HUES64 (cell line): ENCODE data around the gene SCFD2.

Experiments used
- H3K27ac ChIP-seq: 2 replicates; pipeline ENCODE4 v1.7.0; 2013; ENCODE audit warnings: low read depth, low read length, inconsistent platforms
- H3K27me3 ChIP-seq: 2 replicates; pipeline ENCODE4 v1.6.1; 2013; ENCODE audit warnings: mild to moderate bottlenecking, low read length; ENCODE audit not compliant: insufficient read depth
- H3K36me3 ChIP-seq: 2 replicates; pipeline ENCODE4 v1.6.1; 2013; ENCODE audit warnings: mild to moderate bottlenecking, low read length; ENCODE audit not compliant: insufficient read depth
- H3K4me1 ChIP-seq: 2 replicates; pipeline ENCODE4 v1.6.1; 2013; ENCODE audit warnings: mild to moderate bottlenecking, low read length, moderate library complexity; ENCODE audit not compliant: insufficient read depth
- H3K4me3 ChIP-seq: 2 replicates; pipeline ENCODE4 v1.5.1; 2013; ENCODE audit warnings: mild to moderate bottlenecking, low read length, moderate library complexity
- H3K9ac ChIP-seq: 2 replicates; pipeline ENCODE4 v1.6.1; 2013; ENCODE audit warnings: mild to moderate bottlenecking, low read depth, low read length
- H3K9me3 ChIP-seq: 2 replicates; pipeline ENCODE4 v1.6.1; 2013; ENCODE audit warnings: low read depth, low read length; ENCODE audit not compliant: insufficient read depth
- WGBS: fragments of 150-250, 120-280 bp; methylation state at CpG from one replicate; pipeline ENCODE4 v1.1.7; 2013; ENCODE audit warnings: missing lambda C conversion rate; 5-methylcytosine and 5-hydroxymethylcytosine counted together

The SCFD2 gene

GRCh38 chr4:52979821-52980590 lies 385.9 kb downstream of the SCFD2 start:
- H3K27ac ChIP-seq, result no peak overlapping the region
- no peaks in the 10 kb centered on the region for H3K9me3 ChIP-seq
- no peak overlapping the region for H3K4me3 ChIP-seq
- peaks cover 5% of the 10 kb centered on the region; the same call in 1 of the 2 replicates for H3K4me1 ChIP-seq
- no peak overlapping the region for H3K9ac ChIP-seq
- 92% methylated on average over 3 of the region's 3 CpGs for WGBS
- H3K36me3 ChIP-seq, result no peaks in the 10 kb centered on the region
- no peaks in the 10 kb centered on the region for H3K27me3 ChIP-seq

- H3K27ac ChIP-seq, result no peak overlapping the region
- H3K36me3 ChIP-seq, result no peaks in the 10 kb centered on the region
- no peak overlapping the region for H3K9ac ChIP-seq
- WGBS, result 83% methylated on average over 1 of the region's 1 CpG
- peaks cover 5% of the 10 kb centered on the region; the same call in 1 of the 2 replicates for H3K4me1 ChIP-seq
- H3K4me3 ChIP-seq, result no peak overlapping the region
- no peaks in the 10 kb centered on the region for H3K27me3 ChIP-seq
- no peaks in the 10 kb centered on the region for H3K9me3 ChIP-seq
These were observed 386.8 kb downstream of the SCFD2 start for GRCh38 chr4:52979020-52979419.

DNA sequence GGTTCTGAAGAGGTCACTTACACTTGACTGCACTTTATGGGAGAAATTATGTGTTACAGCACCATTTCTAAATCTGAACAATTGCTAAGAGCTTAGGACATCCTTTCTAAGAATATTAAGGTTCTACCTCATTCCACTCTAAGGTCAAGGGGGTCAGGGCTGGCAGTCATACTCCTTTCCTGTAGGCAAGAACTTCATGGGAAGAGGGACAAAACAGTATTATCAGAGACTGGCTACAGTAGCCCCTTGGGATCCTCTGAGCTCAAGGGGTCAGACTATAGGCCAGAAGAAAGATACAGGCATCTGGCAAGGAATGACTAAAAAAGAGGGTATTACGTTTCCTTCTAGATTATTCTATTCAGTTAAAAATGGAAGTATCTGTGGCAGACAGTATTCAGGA lies 388.6 kb downstream of the SCFD2 start:
- Histone ChIP-seq H3K4me3 (no peak overlapping the region), H3K36me3 (no peaks in the 10 kb centered on the region), H3K4me1 (peaks cover 5% of the 10 kb centered on the region; the same call in 1 of the 2 replicates), H3K9me3 (no peaks in the 10 kb centered on the region), H3K27me3 (no peaks in the 10 kb centered on the region), H3K27ac (no peak overlapping the region), H3K9ac (no peak overlapping the region)
- WGBS, result 89% methylated on average over 1 of the region's 1 CpG

GRCh38 chr4:52976523-52977230 lies 389.2 kb downstream of the SCFD2 start:
- no peak overlapping the region for H3K27ac ChIP-seq
- WGBS, result 95% methylated on average over 4 of the region's 4 CpGs
- no peak overlapping the region for H3K9ac ChIP-seq
- H3K4me3 ChIP-seq, result no peak overlapping the region
- H3K27me3 ChIP-seq, result no peaks in the 10 kb centered on the region
- H3K4me1 ChIP-seq, result peaks cover 5% of the 10 kb centered on the region; the same call in 1 of the 2 replicates
- no peaks in the 10 kb centered on the region for H3K9me3 ChIP-seq
- no peaks in the 10 kb centered on the region for H3K36me3 ChIP-seq

DNA sequence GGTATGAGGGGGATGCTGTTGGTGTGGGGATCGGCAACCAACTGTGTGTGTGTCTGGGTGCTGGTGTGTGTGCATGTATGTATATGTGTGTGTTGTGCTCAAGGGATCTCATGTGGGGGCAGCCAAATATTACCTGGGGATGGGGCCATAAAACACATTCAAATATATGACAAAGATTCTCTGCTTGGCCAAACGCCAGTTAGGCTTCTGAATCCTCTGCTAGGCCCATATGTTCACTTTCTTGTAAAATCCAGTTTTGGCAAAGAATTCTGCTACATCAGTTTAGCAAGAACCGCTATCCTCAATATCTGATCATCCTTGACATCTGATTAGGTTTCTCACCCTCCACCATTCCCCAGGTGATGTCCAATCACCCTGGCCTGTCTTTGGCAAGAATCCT lies 397.2 kb downstream of the SCFD2 start:
- H3K9ac ChIP-seq, result no peak overlapping the region
- H3K4me1 ChIP-seq, result no peaks in the 10 kb centered on the region
- H3K9me3 ChIP-seq, result peaks cover 4% of the 10 kb centered on the region
- no peaks in the 10 kb centered on the region for H3K36me3 ChIP-seq
- no peak overlapping the region for H3K4me3 ChIP-seq
- no peaks in the 10 kb centered on the region for H3K27me3 ChIP-seq
- WGBS, result 93% methylated on average over 3 of the region's 3 CpGs
- no peak overlapping the region for H3K27ac ChIP-seq

DNA sequence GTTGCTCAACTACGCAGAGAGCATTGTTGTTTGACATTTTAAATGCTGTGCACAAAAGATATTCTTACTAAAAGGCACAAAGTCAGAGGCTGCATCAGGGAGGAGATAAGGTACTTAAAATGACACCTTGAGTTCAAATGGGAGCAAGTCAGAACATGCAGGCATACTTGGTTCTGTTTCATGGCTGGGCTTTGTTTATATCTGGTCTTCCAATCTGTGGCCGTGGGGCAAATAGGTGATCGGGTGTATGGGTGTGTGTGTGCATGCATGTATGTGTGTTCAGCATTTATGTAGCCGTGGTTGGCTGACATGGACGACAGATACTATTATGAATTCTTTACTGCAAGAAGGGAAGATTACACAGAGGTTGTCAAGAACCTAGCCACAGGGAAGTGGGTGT lies 397.6 kb downstream of the SCFD2 start:
- 92% methylated on average over 5 of the region's 5 CpGs for WGBS
- no peak overlapping the region for H3K9ac ChIP-seq
- no peaks in the 10 kb centered on the region for H3K4me1 ChIP-seq
- H3K27ac ChIP-seq, result no peak overlapping the region
- no peaks in the 10 kb centered on the region for H3K36me3 ChIP-seq
- peaks cover 4% of the 10 kb centered on the region for H3K9me3 ChIP-seq
- no peaks in the 10 kb centered on the region for H3K27me3 ChIP-seq
- no peak overlapping the region for H3K4me3 ChIP-seq

DNA sequence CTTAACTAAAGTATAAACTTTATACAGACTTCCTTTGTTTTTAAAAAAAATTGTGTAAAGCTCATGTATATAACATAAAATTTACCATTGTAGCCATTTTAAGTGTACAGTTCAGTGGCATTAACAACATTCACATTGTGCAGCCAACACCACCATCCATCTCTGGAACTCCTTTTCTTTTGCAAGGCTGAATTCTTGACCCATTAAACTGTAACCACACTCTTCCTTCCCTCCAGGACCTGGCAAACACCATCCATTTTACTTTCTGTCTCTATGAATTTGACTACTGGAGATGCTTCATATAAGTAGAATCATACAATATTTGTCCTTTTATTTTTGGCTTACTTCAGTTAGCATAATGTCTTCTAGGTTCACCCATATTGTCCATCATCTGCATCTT lies 399.1 kb downstream of the SCFD2 start:
- no peak overlapping the region for H3K4me3 ChIP-seq
- no peak overlapping the region for H3K27ac ChIP-seq
- H3K27me3 ChIP-seq, result no peaks in the 10 kb centered on the region
- H3K9ac ChIP-seq, result no peak overlapping the region
- H3K4me1 ChIP-seq, result no peaks in the 10 kb centered on the region
- H3K36me3 ChIP-seq, result no peaks in the 10 kb centered on the region
- peaks cover 4% of the 10 kb centered on the region for H3K9me3 ChIP-seq

DNA sequence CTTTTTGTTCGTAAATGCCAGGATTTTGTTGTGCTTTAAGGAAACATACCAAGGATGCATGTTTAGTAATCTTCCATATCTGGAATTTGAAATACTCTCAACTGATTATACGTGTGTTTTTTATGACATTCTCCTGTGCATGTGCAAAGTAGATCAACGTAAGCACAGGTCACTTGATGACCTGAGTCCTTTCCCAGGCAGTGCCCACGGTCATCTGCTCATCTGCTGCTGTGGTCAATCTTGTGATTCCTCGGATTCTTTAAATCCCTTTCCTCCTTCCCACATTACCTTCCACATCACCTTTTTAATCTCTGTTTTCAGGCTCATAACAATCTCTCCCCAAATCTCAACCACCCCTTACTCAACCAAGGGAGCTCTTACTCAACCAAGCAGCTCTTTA lies 399.7 kb downstream of the SCFD2 start:
- WGBS, result 95% methylated on average over 5 of the region's 5 CpGs

DNA sequence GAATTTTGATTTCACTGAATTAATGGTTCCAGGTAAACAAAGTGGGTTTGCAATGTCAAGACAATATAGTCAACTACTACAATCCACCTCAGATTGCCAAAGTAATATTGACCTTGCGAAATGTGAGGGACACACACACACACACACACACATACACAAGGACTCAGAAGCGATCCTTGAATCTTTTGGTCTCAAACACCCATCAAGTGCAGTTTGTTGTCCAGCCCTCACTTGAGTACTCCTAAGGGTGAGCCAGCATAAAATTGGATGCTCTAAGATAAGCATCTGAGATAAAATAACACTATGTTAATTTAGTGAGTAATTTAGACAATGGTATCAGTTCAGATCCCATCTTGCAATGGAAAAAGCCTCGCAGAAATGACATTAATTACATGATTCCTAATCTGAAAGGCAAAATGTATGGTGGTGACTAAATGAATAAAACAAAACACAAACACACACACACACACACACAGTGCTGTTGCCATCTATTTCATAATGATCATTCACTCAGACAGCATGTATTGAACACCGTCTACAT lies 401.2 kb downstream of the SCFD2 start:
- no peaks in the 10 kb centered on the region for H3K4me1 ChIP-seq
- no peaks in the 10 kb centered on the region for H3K36me3 ChIP-seq
- 96% methylated on average over 4 of the region's 4 CpGs for WGBS
- no peaks in the 10 kb centered on the region for H3K27me3 ChIP-seq
- no peak overlapping the region for H3K27ac ChIP-seq
- H3K9ac ChIP-seq, result no peak overlapping the region
- H3K4me3 ChIP-seq, result no peak overlapping the region
- peaks cover 3% of the 10 kb centered on the region for H3K9me3 ChIP-seq

More for the DNA sequence above, 399.7 kb downstream of the SCFD2 start:
- no peak overlapping the region for H3K27ac ChIP-seq
- H3K27me3 ChIP-seq, result no peaks in the 10 kb centered on the region
- H3K9me3 ChIP-seq, result peaks cover 4% of the 10 kb centered on the region
- no peaks in the 10 kb centered on the region for H3K36me3 ChIP-seq
- H3K9ac ChIP-seq, result no peak overlapping the region
- no peak overlapping the region for H3K4me3 ChIP-seq
- H3K4me1 ChIP-seq, result no peaks in the 10 kb centered on the region

DNA sequence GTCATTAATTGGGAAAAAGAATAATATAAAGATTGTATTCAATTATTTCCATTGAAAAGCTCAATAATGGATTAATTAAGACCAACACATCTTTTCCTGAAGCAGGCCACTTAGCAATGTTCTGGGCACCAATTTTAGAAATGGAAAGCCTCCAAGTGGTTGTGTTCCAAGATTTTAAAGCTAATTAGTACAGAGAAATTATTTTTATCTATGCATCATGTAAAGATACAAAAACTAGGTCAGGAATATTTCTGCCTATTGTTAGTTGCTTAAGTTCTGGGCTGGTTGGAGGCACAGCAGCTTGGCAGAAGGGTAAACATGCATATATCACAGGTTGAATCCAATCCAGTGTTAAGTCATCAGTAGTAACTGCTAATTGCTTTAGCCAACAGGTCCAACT lies 401.9 kb downstream of the SCFD2 start:
- H3K27me3 ChIP-seq, result no peaks in the 10 kb centered on the region
- H3K36me3 ChIP-seq, result no peaks in the 10 kb centered on the region
- H3K4me1 ChIP-seq, result no peaks in the 10 kb centered on the region
- no peak overlapping the region for H3K4me3 ChIP-seq
- no peak overlapping the region for H3K9ac ChIP-seq
- H3K27ac ChIP-seq, result no peak overlapping the region
- no peaks in the 10 kb centered on the region for H3K9me3 ChIP-seq

GRCh38 chr4:52962721-52963120 lies 403.1 kb downstream of the SCFD2 start:
- Histone ChIP-seq H3K4me3 (no peak overlapping the region), H3K36me3 (no peaks in the 10 kb centered on the region), H3K9me3 (no peaks in the 10 kb centered on the region), H3K4me1 (peaks cover under 1% of the 10 kb centered on the region; the same call in 1 of the 2 replicates), H3K9ac (no peak overlapping the region), H3K27me3 (no peaks in the 10 kb centered on the region), H3K27ac (no peak overlapping the region)
- WGBS, result 95% methylated on average over 3 of the region's 3 CpGs
